Panc1 (cell line): ENCODE results near the gene CARNS1.

Source experiments
- CTCF ChIP-seq: fragments of 450-650 bp; IDR thresholded peaks from 2 replicates; pipeline ENCODE4 v1.5.1; 2017; ENCODE audit warnings: mild to moderate bottlenecking
- TCF7L2 ChIP-seq: IDR thresholded peaks from 2 replicates; pipeline ENCODE4 v1.6.1; 2011; ENCODE audit warnings: mild to moderate bottlenecking, low read depth, low read length, inconsistent platforms

GRCh38 chr11:67419325-67420049 is 4.0 kb downstream of the CARNS1 start:
- TF ChIP-seq CTCF (no peak), TCF7L2 (no peak)
